ENCODE results near the gene PIK3R2.

Gene PIK3R2

DNA sequence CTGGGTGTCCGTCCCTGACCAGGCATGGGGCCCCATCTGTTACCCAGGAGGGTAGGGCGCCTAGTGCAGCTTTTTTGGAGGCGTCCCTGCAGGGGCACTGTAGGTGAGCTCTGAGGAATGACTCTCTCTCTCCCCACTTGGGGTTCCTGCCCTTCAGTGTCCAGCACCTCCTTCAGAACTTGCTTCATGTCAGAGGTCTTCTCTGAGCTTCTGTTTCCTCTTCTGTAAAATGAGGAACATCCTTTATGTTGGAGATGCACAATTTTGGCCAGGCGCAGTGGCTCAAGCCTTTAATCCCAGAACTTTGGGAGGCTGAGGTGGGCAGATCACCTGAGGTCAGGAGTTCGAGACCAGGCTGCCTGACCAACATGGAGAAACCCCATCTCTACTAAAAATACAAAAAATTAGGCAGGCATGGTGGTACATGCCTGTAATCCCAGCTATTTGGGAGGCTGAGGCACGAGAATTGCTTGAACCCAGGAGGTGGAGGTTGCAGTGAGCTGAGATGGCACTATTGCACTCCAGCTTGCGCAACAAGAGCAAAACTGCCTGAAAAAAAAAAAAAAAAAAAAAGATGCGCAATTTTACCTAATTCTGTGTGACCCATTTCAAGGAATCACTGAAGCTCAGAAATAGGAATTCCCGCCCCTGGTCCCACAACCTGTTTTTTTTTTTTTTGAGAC, 15.2 kb upstream of the PIK3R2 start:
- Histone ChIP-seq H4K8ac (ENCODE audit: low read depth, low read length) (no peak overlapping the region), H2BK5ac (ENCODE audit: low read depth, low read length, poor library complexity) (no peak overlapping the region), H3K4me2 (ENCODE audit: low read length) (no peak overlapping the region), H2AK5ac (ENCODE audit: low read length) (no peak overlapping the region), H3K9me3 (ENCODE audit: insufficient read depth, low read depth, low read length) (no peaks in the 10 kb centered on the region), H3K4me3 (ENCODE audit: low read depth, low read length) (no peak overlapping the region), H4K12ac (ENCODE audit: low read depth, low read length) (no peak overlapping the region), H4K91ac (ENCODE audit: low read depth, low read length) (no peak overlapping the region), H2AFZ (ENCODE audit: insufficient read depth, low read length, poor library complexity) (no peak overlapping the region), H3K27ac (ENCODE audit: low read depth, low read length) (no peak overlapping the region), H2BK120ac (ENCODE audit: insufficient read depth, low read length, poor library complexity) (no peak overlapping the region), H3K79me2 (ENCODE audit: control insufficient read depth, insufficient read depth, low read length, poor library complexity) (no peaks in the 10 kb centered on the region), H3K79me1 (ENCODE audit: low read length) (no peaks in the 10 kb centered on the region), H3K18ac (ENCODE audit: low read length) (no peak overlapping the region), H3K14ac (ENCODE audit: low read length) (no peak overlapping the region), H3K4me1 (ENCODE audit: control insufficient read depth in 1 of 2, insufficient read depth in 2 of 2, low read length in 2 of 2) (no peaks in the 10 kb centered on the region), H2BK12ac (ENCODE audit: low read length) (no peak overlapping the region), H3K4ac (ENCODE audit: low read depth, low read length) (no peak overlapping the region), H3K9ac (ENCODE audit: low read length) (no peak overlapping the region), H3K36me3 (ENCODE audit: control insufficient read depth in 1 of 2, insufficient read depth in 2 of 2, low read length in 2 of 2) (peaks cover 12 to 18% of the 10 kb centered on the region in 2 experiments), H3K27me3 (ENCODE audit: insufficient read depth, low read length) (no peaks in the 10 kb centered on the region), H3K23ac (ENCODE audit: low read length) (no peak overlapping the region)
- no peak for DNase-seq
- WGBS (ENCODE audit: extremely low coverage, insufficient coverage, insufficient read length): no CpG with 5 or more reads among the region's 9 CpGs

DNA sequence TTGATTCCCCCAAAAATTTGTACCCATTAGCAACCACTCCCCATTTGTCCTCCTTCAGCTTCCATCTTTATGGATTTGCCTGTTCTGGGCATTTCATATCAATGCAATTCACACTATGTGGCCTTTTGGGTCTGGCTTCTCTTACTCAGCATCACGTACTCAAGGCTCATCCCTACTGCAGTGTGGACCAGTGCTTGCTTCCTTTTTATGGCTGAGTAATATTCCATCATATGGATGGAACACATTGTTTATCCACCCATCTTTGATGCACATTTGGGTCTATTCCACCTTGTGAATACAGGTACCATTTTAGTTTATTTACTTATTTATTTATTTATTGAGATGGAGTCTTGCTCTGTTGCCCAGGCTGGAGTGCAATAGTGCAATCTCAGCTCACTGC, 12.5 kb upstream of the PIK3R2 start:
- Histone ChIP-seq H3K23ac (ENCODE audit: low read length) (no peak overlapping the region), H4K91ac (ENCODE audit: low read depth, low read length) (no peak overlapping the region)
- WGBS (ENCODE audit: extremely low coverage, insufficient coverage, insufficient read length): no CpG with 5 or more reads among the region's 1 CpG

DNA sequence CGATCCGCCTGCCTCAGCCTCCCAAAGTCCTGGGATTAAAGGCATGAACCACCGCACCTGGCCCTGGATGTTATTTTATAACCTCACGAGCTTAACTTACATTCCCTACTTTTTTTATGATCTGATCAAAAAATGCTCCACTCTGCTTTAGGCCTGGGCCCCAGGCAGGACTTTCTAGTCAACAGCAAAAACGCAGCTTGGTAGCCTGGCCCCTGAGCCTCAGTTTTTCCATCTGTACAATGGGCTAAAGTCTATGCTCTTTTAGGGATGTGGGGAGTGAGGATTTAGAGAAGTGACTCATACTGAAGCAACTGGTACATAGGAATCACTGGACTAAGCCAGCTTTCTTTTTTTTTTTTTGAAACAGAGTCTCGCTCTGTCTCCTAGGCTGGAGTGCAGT, 11.9 kb upstream of the PIK3R2 start:
- Histone ChIP-seq H4K91ac (ENCODE audit: low read depth, low read length) (no peak overlapping the region), H3K14ac (ENCODE audit: low read length) (no peak overlapping the region)

More for the DNA sequence above, 12.5 kb upstream of the PIK3R2 start:
- no peak overlapping the region for H3K4me2 ChIP-seq (ENCODE audit: low read length)
- H3K9ac ChIP-seq (ENCODE audit: low read length): no peak overlapping the region
- no peak overlapping the region for H4K12ac ChIP-seq (ENCODE audit: low read depth, low read length)
- DNase-seq: no peak
- no peak overlapping the region for H3K27ac ChIP-seq (ENCODE audit: low read depth, low read length)
- no peak overlapping the region for H2BK12ac ChIP-seq (ENCODE audit: low read length)
- H3K9me3 ChIP-seq (ENCODE audit: insufficient read depth, low read depth, low read length): no peaks in the 10 kb centered on the region
- peaks cover 16 to 24% of the 10 kb centered on the region in 2 experiments for H3K36me3 ChIP-seq (ENCODE audit: control insufficient read depth in 1 of 2, insufficient read depth in 2 of 2, low read length in 2 of 2)
- H4K8ac ChIP-seq (ENCODE audit: low read depth, low read length): no peak overlapping the region
- H3K4me3 ChIP-seq (ENCODE audit: low read depth, low read length): no peak overlapping the region
- no peak overlapping the region for H2BK5ac ChIP-seq (ENCODE audit: low read depth, low read length, poor library complexity)
- no peak overlapping the region for H3K14ac ChIP-seq (ENCODE audit: low read length)
- no peak overlapping the region for H2AFZ ChIP-seq (ENCODE audit: insufficient read depth, low read length, poor library complexity)
- no peak overlapping the region for H2AK5ac ChIP-seq (ENCODE audit: low read length)
- no peak overlapping the region for H3K4ac ChIP-seq (ENCODE audit: low read depth, low read length)
- no peak overlapping the region for H2BK120ac ChIP-seq (ENCODE audit: insufficient read depth, low read length, poor library complexity)
- no peaks in the 10 kb centered on the region for H3K79me1 ChIP-seq (ENCODE audit: low read length)
- no peaks in the 10 kb centered on the region for H3K27me3 ChIP-seq (ENCODE audit: insufficient read depth, low read length)
- H3K79me2 ChIP-seq (ENCODE audit: control insufficient read depth, insufficient read depth, low read length, poor library complexity): no peaks in the 10 kb centered on the region
- H3K4me1 ChIP-seq (ENCODE audit: control insufficient read depth in 1 of 2, insufficient read depth in 2 of 2, low read length in 2 of 2): no peaks in the 10 kb centered on the region
- H3K18ac ChIP-seq (ENCODE audit: low read length): no peak overlapping the region

DNA sequence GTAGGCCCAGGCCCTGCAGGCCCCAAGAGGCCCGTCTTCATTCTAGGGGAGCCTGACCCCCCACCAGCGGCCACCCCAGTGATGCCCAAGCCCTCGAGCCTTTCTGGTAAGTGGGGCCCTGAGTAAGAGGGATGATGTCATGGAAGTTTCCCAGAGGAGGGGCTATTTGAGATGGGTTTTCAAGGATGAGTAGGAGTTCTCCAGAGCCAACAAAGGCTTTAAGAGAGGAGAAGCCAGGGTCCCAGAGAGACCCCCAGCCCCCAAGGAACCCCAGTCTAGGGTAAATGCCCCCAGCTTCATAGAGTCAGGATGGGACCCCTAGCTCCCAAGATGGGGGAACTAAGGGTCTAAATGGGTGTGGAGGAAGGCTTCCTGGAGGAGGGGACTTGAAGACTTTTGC, 9.1 kb upstream of the PIK3R2 start:
- H2BK5ac ChIP-seq (ENCODE audit: low read depth, low read length, poor library complexity): no peak overlapping the region
- H3K4me3 ChIP-seq (ENCODE audit: low read depth, low read length): no peak overlapping the region
- H3K27ac ChIP-seq (ENCODE audit: low read depth, low read length): no peak overlapping the region
- H4K12ac ChIP-seq (ENCODE audit: low read depth, low read length): no peak overlapping the region
- H3K79me2 ChIP-seq (ENCODE audit: control insufficient read depth, insufficient read depth, low read length, poor library complexity): no peaks in the 10 kb centered on the region
- H3K4me1 ChIP-seq (ENCODE audit: control insufficient read depth in 1 of 2, insufficient read depth in 2 of 2, low read length in 2 of 2): no peaks in the 10 kb centered on the region
- H3K18ac ChIP-seq (ENCODE audit: low read length): no peak overlapping the region
- H2BK120ac ChIP-seq (ENCODE audit: insufficient read depth, low read length, poor library complexity): no peak overlapping the region
- H3K9ac ChIP-seq (ENCODE audit: low read length): no peak overlapping the region
- H3K79me1 ChIP-seq (ENCODE audit: low read length): no peaks in the 10 kb centered on the region
- H3K4ac ChIP-seq (ENCODE audit: low read depth, low read length): no peak overlapping the region
- H2BK12ac ChIP-seq (ENCODE audit: low read length): no peak overlapping the region
- peaks cover 17 to 20% of the 10 kb centered on the region in 2 experiments for H3K36me3 ChIP-seq (ENCODE audit: control insufficient read depth in 1 of 2, insufficient read depth in 2 of 2, low read length in 2 of 2)
- H3K4me2 ChIP-seq (ENCODE audit: low read length): no peak overlapping the region
- H3K27me3 ChIP-seq (ENCODE audit: insufficient read depth, low read length): no peaks in the 10 kb centered on the region
- H2AK5ac ChIP-seq (ENCODE audit: low read length): no peak overlapping the region
- H3K9me3 ChIP-seq (ENCODE audit: insufficient read depth, low read depth, low read length): no peaks in the 10 kb centered on the region
- H3K14ac ChIP-seq (ENCODE audit: low read length): no peak overlapping the region
- no peak overlapping the region for H2AFZ ChIP-seq (ENCODE audit: insufficient read depth, low read length, poor library complexity)
- H4K8ac ChIP-seq (ENCODE audit: low read depth, low read length): no peak overlapping the region
- no peak for DNase-seq
- no peak overlapping the region for H4K91ac ChIP-seq (ENCODE audit: low read depth, low read length)
- no CpG with 5 or more reads among the region's 3 CpGs for WGBS (ENCODE audit: extremely low coverage, insufficient coverage, insufficient read length)
- H3K23ac ChIP-seq (ENCODE audit: low read length): no peak overlapping the region

More for the DNA sequence above, 11.9 kb upstream of the PIK3R2 start:
- Histone ChIP-seq H3K9ac (ENCODE audit: low read length) (no peak overlapping the region), H2AFZ (ENCODE audit: insufficient read depth, low read length, poor library complexity) (no peak overlapping the region), H3K4me2 (ENCODE audit: low read length) (no peak overlapping the region), H3K4ac (ENCODE audit: low read depth, low read length) (no peak overlapping the region), H3K4me3 (ENCODE audit: low read depth, low read length) (no peak overlapping the region), H3K4me1 (ENCODE audit: control insufficient read depth in 1 of 2, insufficient read depth in 2 of 2, low read length in 2 of 2) (no peaks in the 10 kb centered on the region), H3K18ac (ENCODE audit: low read length) (no peak overlapping the region), H3K27me3 (ENCODE audit: insufficient read depth, low read length) (no peaks in the 10 kb centered on the region), H2BK12ac (ENCODE audit: low read length) (no peak overlapping the region), H2BK5ac (ENCODE audit: low read depth, low read length, poor library complexity) (no peak overlapping the region), H2BK120ac (ENCODE audit: insufficient read depth, low read length, poor library complexity) (no peak overlapping the region), H3K9me3 (ENCODE audit: insufficient read depth, low read depth, low read length) (no peaks in the 10 kb centered on the region), H3K27ac (ENCODE audit: low read depth, low read length) (no peak overlapping the region), H3K36me3 (ENCODE audit: control insufficient read depth in 1 of 2, insufficient read depth in 2 of 2, low read length in 2 of 2) (peaks cover 20 to 24% of the 10 kb centered on the region in 2 experiments), H4K8ac (ENCODE audit: low read depth, low read length) (no peak overlapping the region), H3K79me1 (ENCODE audit: low read length) (no peaks in the 10 kb centered on the region), H3K79me2 (ENCODE audit: control insufficient read depth, insufficient read depth, low read length, poor library complexity) (no peaks in the 10 kb centered on the region), H4K12ac (ENCODE audit: low read depth, low read length) (no peak overlapping the region), H2AK5ac (ENCODE audit: low read length) (no peak overlapping the region), H3K23ac (ENCODE audit: low read length) (no peak overlapping the region)
- no CpG with 5 or more reads among the region's 6 CpGs for WGBS (ENCODE audit: extremely low coverage, insufficient coverage, insufficient read length)
- no peak for DNase-seq

Data from trophoblast cell (in vitro differentiated cells and primary cell).